ENCODE data around the gene PTPRT. TPM values are rescaled to one million over a fixed set of nuclear protein-coding genes. Genes with fewer than 3 reads are reported as not detected.

Gene PTPRT
- total RNA-seq, 1 donor: not detected

- TF ChIP-seq, protein P1, sequence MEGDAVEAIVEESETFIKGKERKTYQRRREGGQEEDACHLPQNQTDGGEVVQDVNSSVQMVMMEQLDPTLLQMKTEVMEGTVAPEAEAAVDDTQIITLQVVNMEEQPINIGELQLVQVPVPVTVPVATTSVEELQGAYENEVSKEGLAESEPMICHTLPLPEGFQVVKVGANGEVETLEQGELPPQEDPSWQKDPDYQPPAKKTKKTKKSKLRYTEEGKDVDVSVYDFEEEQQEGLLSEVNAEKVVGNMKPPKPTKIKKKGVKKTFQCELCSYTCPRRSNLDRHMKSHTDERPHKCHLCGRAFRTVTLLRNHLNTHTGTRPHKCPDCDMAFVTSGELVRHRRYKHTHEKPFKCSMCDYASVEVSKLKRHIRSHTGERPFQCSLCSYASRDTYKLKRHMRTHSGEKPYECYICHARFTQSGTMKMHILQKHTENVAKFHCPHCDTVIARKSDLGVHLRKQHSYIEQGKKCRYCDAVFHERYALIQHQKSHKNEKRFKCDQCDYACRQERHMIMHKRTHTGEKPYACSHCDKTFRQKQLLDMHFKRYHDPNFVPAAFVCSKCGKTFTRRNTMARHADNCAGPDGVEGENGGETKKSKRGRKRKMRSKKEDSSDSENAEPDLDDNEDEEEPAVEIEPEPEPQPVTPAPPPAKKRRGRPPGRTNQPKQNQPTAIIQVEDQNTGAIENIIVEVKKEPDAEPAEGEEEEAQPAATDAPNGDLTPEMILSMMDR (IDR thresholded peaks at IDR 0.05; ENCODE audit: insufficient read depth, low read depth, low read length): no peak
- no peak for DNase-seq (ENCODE audit: low read depth)
- H3K4me3 ChIP-seq (ENCODE audit: low read depth, low read length): no peak overlapping the region
Observed at GRCh38 chr20:43011491-43011890, 178.2 kb downstream of the PTPRT start.

DNA sequence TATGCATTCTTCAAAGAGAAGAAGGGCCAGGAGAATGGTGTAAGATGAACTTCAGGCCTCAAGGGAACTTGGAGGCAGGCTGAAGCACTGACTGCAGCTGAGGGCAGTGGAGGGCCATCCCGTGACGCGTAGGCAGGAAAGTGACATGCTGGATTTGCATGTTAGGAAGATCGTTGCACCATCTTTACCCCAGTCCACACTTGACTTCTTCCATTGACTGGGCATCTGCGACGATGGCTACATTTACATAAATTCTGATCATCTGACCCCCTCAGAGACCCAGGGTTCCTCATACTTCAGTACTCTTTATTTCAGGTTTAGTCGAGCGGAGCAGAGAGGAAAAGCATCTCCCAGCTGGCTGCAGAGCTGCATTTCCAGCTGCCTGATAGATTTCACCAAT is 180.2 kb downstream of the PTPRT start:
- TF ChIP-seq, protein P1 (IDR thresholded peaks at IDR 0.05; ENCODE audit: insufficient read depth, low read depth, low read length): no peak
- no peak overlapping the region for H3K4me3 ChIP-seq (ENCODE audit: low read depth, low read length)
- DNase-seq (ENCODE audit: low read depth): no peak

- TF ChIP-seq, protein P1 (IDR thresholded peaks at IDR 0.05; ENCODE audit: insufficient read depth, low read depth, low read length): no peak
- H3K4me3 ChIP-seq (ENCODE audit: low read depth, low read length): no peak overlapping the region
- DNase-seq (ENCODE audit: low read depth): no peak
Observed at GRCh38 chr20:43007525-43007924, 182.2 kb downstream of the PTPRT start.

DNA sequence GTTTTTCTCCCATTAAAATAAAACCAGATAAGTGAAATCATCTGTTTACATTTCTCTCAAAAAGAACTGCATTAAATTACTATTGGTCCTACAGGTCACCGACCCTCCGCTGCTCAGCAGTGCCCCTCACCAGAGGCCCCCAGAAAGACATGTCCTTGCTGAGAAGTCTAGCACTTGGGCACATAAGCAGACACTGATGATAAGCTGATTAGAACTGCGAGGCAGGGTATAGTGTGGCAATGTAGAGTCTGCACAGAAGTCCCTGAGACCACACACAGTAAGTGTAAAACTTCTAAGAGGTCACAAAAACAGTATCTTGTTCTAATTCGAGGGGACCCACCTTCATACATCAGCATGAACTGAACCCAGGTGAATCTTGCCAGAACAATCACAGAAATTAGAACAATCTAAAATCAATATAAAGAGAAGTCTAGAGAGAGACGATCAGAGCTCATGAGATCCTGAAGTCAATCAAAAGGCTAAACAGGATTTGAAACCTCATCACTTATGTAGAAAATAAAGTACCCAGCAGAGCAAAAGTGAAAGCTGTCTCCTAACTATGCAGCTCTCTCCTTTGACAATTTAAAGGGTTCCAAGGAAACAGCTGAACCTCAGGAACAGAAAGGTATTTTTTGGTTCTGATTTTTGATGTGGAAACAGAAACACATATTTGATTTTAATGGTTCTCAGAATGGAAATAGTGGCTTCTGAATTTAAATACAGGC is 182.9 kb downstream of the PTPRT start:
- no peak overlapping the region for H3K4me3 ChIP-seq (ENCODE audit: low read depth, low read length)
- DNase-seq (ENCODE audit: low read depth): no peak
- TF ChIP-seq, protein P1 (IDR thresholded peaks at IDR 0.05; ENCODE audit: insufficient read depth, low read depth, low read length): no peak

DNA sequence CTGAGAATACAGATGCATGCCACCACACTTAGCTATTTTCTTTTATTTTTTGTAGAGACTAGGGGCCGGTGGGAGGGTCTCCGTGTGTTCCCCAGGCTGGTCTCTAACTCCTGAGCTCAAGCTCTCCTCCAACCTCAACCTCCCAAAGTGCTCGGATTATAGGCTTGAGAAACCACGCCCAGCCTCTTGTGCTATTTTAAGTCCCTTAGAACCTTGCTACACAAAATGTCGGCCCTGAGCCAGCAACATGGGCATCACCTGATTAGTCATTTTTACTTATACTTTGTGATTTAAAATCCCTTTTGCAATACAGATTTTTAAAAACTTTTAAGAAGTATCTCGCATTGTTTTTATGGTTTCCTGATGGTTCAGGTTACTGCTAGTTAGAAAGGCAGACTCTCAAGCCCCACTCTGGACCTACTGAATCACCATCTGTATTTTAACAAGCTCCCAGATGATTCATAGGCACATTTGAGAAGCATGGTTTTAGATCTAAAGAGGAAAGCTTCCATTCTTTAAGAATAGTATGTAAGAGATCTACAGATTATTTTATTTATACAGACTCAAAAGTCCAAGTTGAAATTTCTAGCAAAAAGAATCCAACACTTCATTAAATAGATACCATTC is 186.3 kb downstream of the PTPRT start:
- DNase-seq (ENCODE audit: low read depth): no peak
- TF ChIP-seq, protein P1 (IDR thresholded peaks at IDR 0.05; ENCODE audit: insufficient read depth, low read depth, low read length): no peak
- no peak overlapping the region for H3K4me3 ChIP-seq (ENCODE audit: low read depth, low read length)

DNA sequence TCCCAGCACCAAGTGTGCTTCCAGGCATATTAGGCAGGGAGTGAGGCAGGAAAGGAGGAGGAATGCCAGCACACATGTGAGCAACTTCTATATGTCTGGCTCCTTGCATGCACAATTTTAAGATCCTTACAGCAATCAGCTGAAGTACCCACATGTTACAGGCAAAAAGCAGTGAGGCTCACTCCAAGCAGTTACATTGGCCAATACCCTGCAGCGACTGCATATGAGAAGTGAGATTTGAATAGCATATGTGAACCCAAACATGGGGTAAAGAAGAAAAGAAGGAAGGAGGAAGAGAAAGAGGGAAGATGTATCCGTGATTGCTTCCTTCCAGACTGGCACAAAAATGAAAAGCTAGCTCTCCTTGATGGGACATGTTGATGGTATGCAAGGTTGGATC is 193.6 kb downstream of the PTPRT start:
- no peak overlapping the region for H3K4me3 ChIP-seq (ENCODE audit: low read depth, low read length)
- no peak for DNase-seq (ENCODE audit: low read depth)
- TF ChIP-seq, protein P1 (IDR thresholded peaks at IDR 0.05; ENCODE audit: insufficient read depth, low read depth, low read length): no peak
